ENCODE results near the gene PYGB.

PYGB gene

GRCh38 chr20:25214426-25214790, 33.5 kb upstream of the PYGB start:
- Histone ChIP-seq H3K27me3 (ENCODE audit: insufficient read depth, low read length) (no peaks in the 10 kb centered on the region), H3K4me3 (ENCODE audit: low read depth, low read length) (no peak overlapping the region)
- no CpG with 5 or more reads among the region's 7 CpGs for WGBS (ENCODE audit: extremely low coverage, insufficient coverage, insufficient read length)

DNA sequence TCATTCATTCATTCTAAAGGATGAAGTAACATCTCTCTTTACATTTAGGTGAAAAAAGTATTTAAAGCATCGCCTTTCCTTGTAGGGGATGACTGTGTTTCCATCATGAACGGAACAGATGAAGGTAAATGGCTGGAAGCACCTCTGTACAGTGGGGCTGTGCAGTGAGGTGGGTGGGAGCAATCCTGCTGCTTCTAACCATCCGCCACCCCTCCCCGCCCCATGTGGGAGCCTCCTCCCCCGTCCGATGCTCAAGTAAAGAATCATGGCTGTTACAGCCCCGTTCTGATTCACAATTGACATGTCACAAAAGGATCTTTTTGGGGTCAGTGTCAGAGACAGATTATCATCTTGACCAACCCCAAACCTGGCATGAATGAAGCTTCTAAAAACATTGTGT, 33.1 kb upstream of the PYGB start:
- Histone ChIP-seq H2BK120ac (ENCODE audit: insufficient read depth, low read length, poor library complexity) (no peak overlapping the region), H3K4ac (ENCODE audit: low read depth, low read length) (no peak overlapping the region), H2BK5ac (ENCODE audit: low read depth, low read length, poor library complexity) (no peak overlapping the region), H3K79me1 (ENCODE audit: low read length) (no peaks in the 10 kb centered on the region), H4K12ac (ENCODE audit: low read depth, low read length) (no peak overlapping the region), H2AK5ac (ENCODE audit: low read length) (no peak overlapping the region), H3K36me3 (ENCODE audit: control insufficient read depth in 1 of 2, insufficient read depth in 2 of 2, low read length in 2 of 2) (peaks cover 34 to 47% of the 10 kb centered on the region in 2 experiments), H3K23ac (ENCODE audit: low read length) (no peak overlapping the region), H2AFZ (ENCODE audit: insufficient read depth, low read length, poor library complexity) (no peak overlapping the region), H3K18ac (ENCODE audit: low read length) (no peak overlapping the region), H3K27ac (ENCODE audit: low read depth, low read length) (no peak overlapping the region), H3K27me3 (ENCODE audit: insufficient read depth, low read length) (no peaks in the 10 kb centered on the region), H3K4me2 (ENCODE audit: low read length) (no peak overlapping the region), H4K91ac (ENCODE audit: low read depth, low read length) (no peak overlapping the region), H3K79me2 (ENCODE audit: control insufficient read depth, insufficient read depth, low read length, poor library complexity) (no peaks in the 10 kb centered on the region), H3K9ac (ENCODE audit: low read length) (no peak overlapping the region), H4K8ac (ENCODE audit: low read depth, low read length) (no peak overlapping the region), H2BK12ac (ENCODE audit: low read length) (no peak overlapping the region), H3K14ac (ENCODE audit: low read length) (no peak overlapping the region), H3K4me3 (ENCODE audit: low read depth, low read length) (no peak overlapping the region), H3K4me1 (ENCODE audit: control insufficient read depth in 1 of 2, insufficient read depth in 2 of 2, low read length in 2 of 2) (no peaks in the 10 kb centered on the region), H3K9me3 (ENCODE audit: insufficient read depth, low read depth, low read length) (no peaks in the 10 kb centered on the region)
- no peak for DNase-seq
- WGBS (ENCODE audit: extremely low coverage, insufficient coverage, insufficient read length): no CpG with 5 or more reads among the region's 7 CpGs

More at GRCh38 chr20:25214426-25214790, 33.5 kb upstream of the PYGB start:
- peaks cover 34 to 47% of the 10 kb centered on the region in 2 experiments for H3K36me3 ChIP-seq (ENCODE audit: control insufficient read depth in 1 of 2, insufficient read depth in 2 of 2, low read length in 2 of 2)
- H3K18ac ChIP-seq (ENCODE audit: low read length): no peak overlapping the region
- H4K8ac ChIP-seq (ENCODE audit: low read depth, low read length): no peak overlapping the region
- no peak overlapping the region for H3K4me2 ChIP-seq (ENCODE audit: low read length)
- no peak overlapping the region for H2BK5ac ChIP-seq (ENCODE audit: low read depth, low read length, poor library complexity)
- H4K12ac ChIP-seq (ENCODE audit: low read depth, low read length): no peak overlapping the region
- no peak overlapping the region for H3K27ac ChIP-seq (ENCODE audit: low read depth, low read length)
- no peak overlapping the region for H4K91ac ChIP-seq (ENCODE audit: low read depth, low read length)
- no peak overlapping the region for H3K14ac ChIP-seq (ENCODE audit: low read length)
- H2AK5ac ChIP-seq (ENCODE audit: low read length): no peak overlapping the region
- no peaks in the 10 kb centered on the region for H3K79me2 ChIP-seq (ENCODE audit: control insufficient read depth, insufficient read depth, low read length, poor library complexity)
- no peak overlapping the region for H2AFZ ChIP-seq (ENCODE audit: insufficient read depth, low read length, poor library complexity)
- H2BK12ac ChIP-seq (ENCODE audit: low read length): no peak overlapping the region
- H3K4me1 ChIP-seq (ENCODE audit: control insufficient read depth in 1 of 2, insufficient read depth in 2 of 2, low read length in 2 of 2): no peaks in the 10 kb centered on the region
- H2BK120ac ChIP-seq (ENCODE audit: insufficient read depth, low read length, poor library complexity): no peak overlapping the region
- DNase-seq: no peak
- H3K9me3 ChIP-seq (ENCODE audit: insufficient read depth, low read depth, low read length): no peaks in the 10 kb centered on the region
- H3K4ac ChIP-seq (ENCODE audit: low read depth, low read length): no peak overlapping the region
- no peaks in the 10 kb centered on the region for H3K79me1 ChIP-seq (ENCODE audit: low read length)
- H3K9ac ChIP-seq (ENCODE audit: low read length): no peak overlapping the region
- no peak overlapping the region for H3K23ac ChIP-seq (ENCODE audit: low read length)

GRCh38 chr20:25215521-25215920, 32.4 kb upstream of the PYGB start:
- Histone ChIP-seq H3K4me1 (ENCODE audit: control insufficient read depth in 1 of 2, insufficient read depth in 2 of 2, low read length in 2 of 2) (no peaks in the 10 kb centered on the region), H3K79me2 (ENCODE audit: control insufficient read depth, insufficient read depth, low read length, poor library complexity) (no peaks in the 10 kb centered on the region), H3K4me3 (ENCODE audit: low read depth, low read length) (no peak overlapping the region), H2BK12ac (ENCODE audit: low read length) (no peak overlapping the region), H2BK5ac (ENCODE audit: low read depth, low read length, poor library complexity) (no peak overlapping the region), H3K27me3 (ENCODE audit: insufficient read depth, low read length) (no peaks in the 10 kb centered on the region), H3K18ac (ENCODE audit: low read length) (no peak overlapping the region), H3K9ac (ENCODE audit: low read length) (no peak overlapping the region), H4K8ac (ENCODE audit: low read depth, low read length) (no peak overlapping the region), H4K12ac (ENCODE audit: low read depth, low read length) (no peak overlapping the region), H3K4me2 (ENCODE audit: low read length) (no peak overlapping the region), H3K23ac (ENCODE audit: low read length) (no peak overlapping the region), H3K14ac (ENCODE audit: low read length) (no peak overlapping the region), H2BK120ac (ENCODE audit: insufficient read depth, low read length, poor library complexity) (no peak overlapping the region), H2AK5ac (ENCODE audit: low read length) (no peak overlapping the region), H2AFZ (ENCODE audit: insufficient read depth, low read length, poor library complexity) (no peak overlapping the region), H3K4ac (ENCODE audit: low read depth, low read length) (no peak overlapping the region), H3K79me1 (ENCODE audit: low read length) (no peaks in the 10 kb centered on the region), H4K91ac (ENCODE audit: low read depth, low read length) (no peak overlapping the region), H3K36me3 (ENCODE audit: control insufficient read depth in 1 of 2, insufficient read depth in 2 of 2, low read length in 2 of 2) (peaks cover 32 to 48% of the 10 kb centered on the region in 2 experiments), H3K9me3 (ENCODE audit: insufficient read depth, low read depth, low read length) (no peaks in the 10 kb centered on the region), H3K27ac (ENCODE audit: low read depth, low read length) (no peak overlapping the region)
- no peak for DNase-seq
- no CpG with 5 or more reads among the region's 10 CpGs for WGBS (ENCODE audit: extremely low coverage, insufficient coverage, insufficient read length)

GRCh38 chr20:25216199-25216945, 31.5 kb upstream of the PYGB start:
- Histone ChIP-seq H3K9me3 (ENCODE audit: insufficient read depth, low read depth, low read length) (no peaks in the 10 kb centered on the region), H2AK5ac (ENCODE audit: low read length) (no peak overlapping the region), H4K91ac (ENCODE audit: low read depth, low read length) (no peak overlapping the region), H2BK5ac (ENCODE audit: low read depth, low read length, poor library complexity) (no peak overlapping the region), H2AFZ (ENCODE audit: insufficient read depth, low read length, poor library complexity) (no peak overlapping the region), H3K79me2 (ENCODE audit: control insufficient read depth, insufficient read depth, low read length, poor library complexity) (no peaks in the 10 kb centered on the region), H3K23ac (ENCODE audit: low read length) (no peak overlapping the region), H2BK120ac (ENCODE audit: insufficient read depth, low read length, poor library complexity) (no peak overlapping the region), H3K4me1 (ENCODE audit: control insufficient read depth in 1 of 2, insufficient read depth in 2 of 2, low read length in 2 of 2) (no peaks in the 10 kb centered on the region), H3K36me3 (ENCODE audit: control insufficient read depth in 1 of 2, insufficient read depth in 2 of 2, low read length in 2 of 2) (peaks cover 30 to 48% of the 10 kb centered on the region in 2 experiments), H3K18ac (ENCODE audit: low read length) (no peak overlapping the region), H3K14ac (ENCODE audit: low read length) (no peak overlapping the region), H3K9ac (ENCODE audit: low read length) (no peak overlapping the region), H3K4ac (ENCODE audit: low read depth, low read length) (no peak overlapping the region), H3K4me2 (ENCODE audit: low read length) (no peak overlapping the region), H2BK12ac (ENCODE audit: low read length) (no peak overlapping the region), H4K8ac (ENCODE audit: low read depth, low read length) (no peak overlapping the region), H3K27ac (ENCODE audit: low read depth, low read length) (no peak overlapping the region), H3K4me3 (ENCODE audit: low read depth, low read length) (no peak overlapping the region), H4K12ac (ENCODE audit: low read depth, low read length) (no peak overlapping the region), H3K27me3 (ENCODE audit: insufficient read depth, low read length) (no peaks in the 10 kb centered on the region), H3K79me1 (ENCODE audit: low read length) (no peaks in the 10 kb centered on the region)
- WGBS (ENCODE audit: extremely low coverage, insufficient coverage, insufficient read length): no CpG with 5 or more reads among the region's 16 CpGs
- no peak for DNase-seq

All from trophoblast cell (in vitro differentiated cells and primary cell).